GM23338 (cell line): ENCODE results near the gene GTF2H1. TPM values are rescaled to one million over a fixed set of nuclear protein-coding genes. Genes with fewer than 3 reads are reported as not detected.

Source experiments
- ATAC-seq: fragments of 200-7000 bp; cut with Tn5 transposase; 3 replicates; pipeline ENCODE4 v1.9.1; 2020
- DNase-seq: peaks from one replicate; pipeline ENCODE4 v3.0.0-alpha.2; 2015; ENCODE audit warnings: low spot score
- H2AFZ ChIP-seq: fragments of 200-600 bp; sonication (generic); 2 replicates; pipeline ENCODE4 v1.8.0; 2016; ENCODE audit warnings: antibody characterized with exemption, mild to moderate bottlenecking, moderate library complexity
- H3F3A ChIP-seq: fragments of 200-600 bp; sonication (generic); replicated peaks from 2 replicates; pipeline ENCODE4 v1.8.0; 2017; ENCODE audit warnings: antibody characterized with exemption, mixed run types, low read depth
- H3K27ac ChIP-seq: fragments of 200-600 bp; sonication (generic); 2 replicates; pipeline ENCODE4 v1.6.1; 2016; ENCODE audit warnings: low read depth
- H3K27me3 ChIP-seq: fragments of 200-600 bp; sonication (generic); 2 replicates; pipeline ENCODE4 v1.8.0; 2016; ENCODE audit warnings: mild to moderate bottlenecking, mixed run types, moderate library complexity; ENCODE audit not compliant: insufficient read depth
- H3K36me3 ChIP-seq: fragments of 200-600 bp; sonication (generic); 2 replicates; pipeline ENCODE4 v1.8.0; 2016; ENCODE audit warnings: mild to moderate bottlenecking; ENCODE audit not compliant: insufficient read depth
- H3K4me1 ChIP-seq: fragments of 200-600 bp; sonication (generic); 2 replicates; pipeline ENCODE4 v1.8.0; 2016; ENCODE audit warnings: mild to moderate bottlenecking, moderate library complexity; ENCODE audit not compliant: insufficient read depth
- H3K4me2 ChIP-seq: fragments of 200-600 bp; sonication (generic); 2 replicates; pipeline ENCODE4 v1.7.1; 2017; ENCODE audit warnings: mixed run types
- H3K4me3 ChIP-seq: fragments of 200-600 bp; sonication (generic); 2 replicates; pipeline ENCODE4 v1.6.1; 2016; ENCODE audit warnings: mixed run types
- H3K79me2 ChIP-seq: fragments of 200-600 bp; sonication (generic); replicated peaks from 2 replicates; pipeline ENCODE4 v1.8.0; 2017; ENCODE audit warnings: mild to moderate bottlenecking; ENCODE audit not compliant: insufficient read depth
- H3K9me2 ChIP-seq: fragments of 200-600 bp; sonication (generic); 2 replicates; pipeline ENCODE4 v1.8.0; 2017; ENCODE audit not compliant: insufficient read depth
- H4K20me1 ChIP-seq: fragments of 200-600 bp; sonication (generic); replicated peaks from 2 replicates; pipeline ENCODE4 v1.8.0; 2017; ENCODE audit warnings: mild to moderate bottlenecking; ENCODE audit not compliant: insufficient read depth
- H3K27ac Mint-ChIP-seq: 2 replicates; pipeline ENCODE4 v1.8.0; 2020; ENCODE audit warnings: inconsistent platforms, mild to moderate bottlenecking, moderate library complexity, mixed read lengths
- H3K27me3 Mint-ChIP-seq: 3 replicates; pipeline ENCODE4 v1.8.0; 2022; ENCODE audit warnings: low read depth, mild to moderate bottlenecking, moderate library complexity, mixed read lengths, inconsistent platforms; ENCODE audit not compliant: insufficient read depth, poor library complexity
- H3K36me3 Mint-ChIP-seq: 3 replicates; pipeline ENCODE4 v1.8.0; 2021; ENCODE audit warnings: low read depth, mild to moderate bottlenecking, inconsistent platforms, moderate library complexity, mixed read lengths
- H3K4me1 Mint-ChIP-seq: 3 replicates; pipeline ENCODE4 v1.8.0; 2020; ENCODE audit warnings: mild to moderate bottlenecking, inconsistent platforms, mixed read lengths
- H3K4me3 Mint-ChIP-seq: 3 replicates; pipeline ENCODE4 v1.8.0; 2021; ENCODE audit warnings: moderate library complexity, mild to moderate bottlenecking, inconsistent platforms, mixed read lengths
- H3K9me3 Mint-ChIP-seq: 3 replicates; pipeline ENCODE4 v1.8.0; 2020; ENCODE audit warnings: moderate library complexity, mild to moderate bottlenecking, inconsistent platforms, mixed read lengths
- EZH2phosphoT487 ChIP-seq: fragments of 200-600 bp; sonication (generic); IDR thresholded peaks from one replicate; pipeline ENCODE4 v1.8.1; 2018; ENCODE audit warnings: antibody characterized with exemption; ENCODE audit not compliant: unreplicated experiment
- POLR2AphosphoS5 ChIP-seq: IDR thresholded peaks from 2 replicates; pipeline ENCODE4 v1.6.1; 2016; ENCODE audit warnings: antibody characterized with exemption, low read depth
- REST ChIP-seq: IDR thresholded peaks from one replicate; pipeline ENCODE4 v1.6.1; 2018; ENCODE audit warnings: antibody characterized with exemption; ENCODE audit not compliant: unreplicated experiment
- STAT1 ChIP-seq: IDR thresholded peaks from one replicate; pipeline ENCODE4 v1.6.1; 2016; ENCODE audit warnings: antibody characterized with exemption; ENCODE audit not compliant: unreplicated experiment
- ZNF331 ChIP-seq: fragments of 250-450 bp; sonication (Bioruptor Pico); IDR thresholded peaks from 2 replicates; pipeline ENCODE4 v1.5.0; 2020; ENCODE audit warnings: low read depth, mild to moderate bottlenecking, moderate library complexity
- polyA plus RNA-seq: library from polyadenylated mRNA; unstranded; fragments of >200 nt; fragmentation: Nextera tagmentation; extraction: Ambion mirVana; gene quantifications from 2 replicates; pipeline ENCODE4 v1.2.1, GENCODE V29; 2016
- total RNA-seq: library from RNA; depleted of rRNA; stranded (reverse); fragments of >200 nt; shearing (Covaris generic); gene quantifications from 2 replicates; pipeline ENCODE4 v1.2.3, GENCODE V29; 2014
- TF ChIP-seq, protein P1 (sequence below), 2 experiments: fragments of 200-600 bp in 1 of 2; sonication (generic) in 1 of 2; conservative IDR thresholded peaks; 2 replicates each; pipeline versions ENCODE4 v1.5.1 to v1.6.1; 2016 to 2017; ENCODE audit warnings: antibody characterized with exemption in 2 of 2, low read depth in 2 of 2, mild to moderate bottlenecking in 2 of 2, moderate library complexity in 1 of 2

GTF2H1 gene
- total and polyA plus RNA-seq, 2 experiments from 2014 or later = 16.5 to 43.6 TPM

GRCh38 chr11:18330921-18331320 is 8.6 kb downstream of the GTF2H1 start (continued):
- TF ChIP-seq REST (no peak), POLR2AphosphoS5 (no peak)
- TF ChIP-seq, protein P1, sequence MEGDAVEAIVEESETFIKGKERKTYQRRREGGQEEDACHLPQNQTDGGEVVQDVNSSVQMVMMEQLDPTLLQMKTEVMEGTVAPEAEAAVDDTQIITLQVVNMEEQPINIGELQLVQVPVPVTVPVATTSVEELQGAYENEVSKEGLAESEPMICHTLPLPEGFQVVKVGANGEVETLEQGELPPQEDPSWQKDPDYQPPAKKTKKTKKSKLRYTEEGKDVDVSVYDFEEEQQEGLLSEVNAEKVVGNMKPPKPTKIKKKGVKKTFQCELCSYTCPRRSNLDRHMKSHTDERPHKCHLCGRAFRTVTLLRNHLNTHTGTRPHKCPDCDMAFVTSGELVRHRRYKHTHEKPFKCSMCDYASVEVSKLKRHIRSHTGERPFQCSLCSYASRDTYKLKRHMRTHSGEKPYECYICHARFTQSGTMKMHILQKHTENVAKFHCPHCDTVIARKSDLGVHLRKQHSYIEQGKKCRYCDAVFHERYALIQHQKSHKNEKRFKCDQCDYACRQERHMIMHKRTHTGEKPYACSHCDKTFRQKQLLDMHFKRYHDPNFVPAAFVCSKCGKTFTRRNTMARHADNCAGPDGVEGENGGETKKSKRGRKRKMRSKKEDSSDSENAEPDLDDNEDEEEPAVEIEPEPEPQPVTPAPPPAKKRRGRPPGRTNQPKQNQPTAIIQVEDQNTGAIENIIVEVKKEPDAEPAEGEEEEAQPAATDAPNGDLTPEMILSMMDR (conservative IDR thresholded peaks at IDR 0.05; ENCODE audit: low read depth in 2 of 2) = no peak

- peaks cover 14% of the 10 kb centered on the region for H3K4me1 Mint-ChIP-seq
- H3K79me2 ChIP-seq = peaks cover 42% of the 10 kb centered on the region
- no peak overlapping the region for H3K4me3 ChIP-seq
- H3K27ac Mint-ChIP-seq = 0 out of 2 replicates have a peak overlapping the region, but pooled peaks have one; percentile 1
- H3K4me2 ChIP-seq = peak overlapping the region; percentile 1
- DNase-seq (peak; percentile 28), ATAC-seq (peak; percentile 82)
- H2AFZ ChIP-seq = no peak overlapping the region
- no peaks in the 10 kb centered on the region for H3K9me2 ChIP-seq
- H3F3A ChIP-seq = no peaks in the 10 kb centered on the region
- no peaks in the 10 kb centered on the region for H3K9me3 Mint-ChIP-seq
- no peak overlapping the region; the same call in 2 of the 3 replicates for H3K4me3 Mint-ChIP-seq
- peaks cover 12% of the 10 kb centered on the region; the same call in 1 of the 2 replicates for H3K4me1 ChIP-seq
- peak overlapping the region; percentile 48 for H3K27ac ChIP-seq
- peaks cover 14% of the 10 kb centered on the region; the same call in 1 of the 2 replicates for H3K36me3 ChIP-seq
- H3K27me3 ChIP-seq = no peaks in the 10 kb centered on the region
- no peak for TF ChIP-seq REST
- no peak for TF ChIP-seq ZNF331 (CRISPR knock-in tag)
- TF ChIP-seq STAT1 = no peak
- no peak for TF ChIP-seq EZH2phosphoT487
- H3K27me3 Mint-ChIP-seq = no peaks in the 10 kb centered on the region
- H3K36me3 Mint-ChIP-seq = peaks cover 41% of the 10 kb centered on the region
- H4K20me1 ChIP-seq = peaks cover 9% of the 10 kb centered on the region; the same call in 1 of the 2 replicates
These were observed 9.9 kb downstream of the GTF2H1 start for GRCh38 chr11:18332302-18332701.
